Motor neuron (in vitro differentiated cells): ENCODE results near the gene CEACAM5. TPM values are rescaled to one million over a fixed set of nuclear protein-coding genes. Genes with fewer than 3 reads are reported as not detected.

Experiments
- ATAC-seq, 8 experiments: fragments of 200-7000 bp; cut with Tn5 transposase; replicated peaks in 6 of 8; 2 replicates each; pipeline ENCODE4 v1.8.0; 2021; ENCODE audit warnings: mild to moderate bottlenecking in 8 of 8, moderate library complexity in 8 of 8
- H3K27ac ChIP-seq, 2 donors: fragments of 250-450 bp; sonication (Bioruptor Pico); 2 replicates each; pipeline ENCODE4 v1.9.0; 2021; ENCODE audit warnings: antibody characterized with exemption in 2 of 2, mild to moderate bottlenecking in 2 of 2, moderate library complexity in 1 of 2
- H3K4me1 ChIP-seq, 2 donors: fragments of 250-450 bp; sonication (Bioruptor Pico); replicated peaks in 1 of 2; 2 replicates each; pipeline ENCODE4 v1.6.1; 2021; ENCODE audit warnings: antibody characterized with exemption in 2 of 2, mild to moderate bottlenecking in 2 of 2, moderate library complexity in 1 of 2
- H3K4me3 ChIP-seq, 5 donors: fragments of 250-450 bp; sonication (Bioruptor Pico); 2 replicates each; pipeline ENCODE4 v1.9.0; 2021; ENCODE audit warnings: antibody characterized with exemption in 5 of 5, mild to moderate bottlenecking in 5 of 5, moderate library complexity in 4 of 5
- WGBS, 10 experiments: fragments of 450-650 bp; shearing (Covaris generic); methylation state at CpG; one replicate each; pipeline ENCODE4 v1.0.0; 2022; 5-methylcytosine and 5-hydroxymethylcytosine counted together
- in situ Hi-C, 9 experiments: fragments of 400-800 bp; cut with MboI; loops; one replicate each; pipeline ENCODE4 v1.15.0; 2021; ENCODE audit warnings: low sequenced_read_pairs in 9 of 9, low pct_unique_long_range_greater_than_20kb in 2 of 9; ENCODE audit not compliant: unreplicated experiment in 9 of 9
- total RNA-seq, 8 experiments: library from RNA; unstranded; fragments of 300-600 nt; gene quantifications; 2 replicates each; pipeline versions ENCODE4 v1.2.3 to v1.2.4, GENCODE V29; 2022

CEACAM5 gene
- total RNA-seq: 1 to 10 TPM in 1 of 8 experiments, under 1 TPM in 2, not detected in 5; 0.13 to 1.0 (median 0.19) TPM

DNA sequence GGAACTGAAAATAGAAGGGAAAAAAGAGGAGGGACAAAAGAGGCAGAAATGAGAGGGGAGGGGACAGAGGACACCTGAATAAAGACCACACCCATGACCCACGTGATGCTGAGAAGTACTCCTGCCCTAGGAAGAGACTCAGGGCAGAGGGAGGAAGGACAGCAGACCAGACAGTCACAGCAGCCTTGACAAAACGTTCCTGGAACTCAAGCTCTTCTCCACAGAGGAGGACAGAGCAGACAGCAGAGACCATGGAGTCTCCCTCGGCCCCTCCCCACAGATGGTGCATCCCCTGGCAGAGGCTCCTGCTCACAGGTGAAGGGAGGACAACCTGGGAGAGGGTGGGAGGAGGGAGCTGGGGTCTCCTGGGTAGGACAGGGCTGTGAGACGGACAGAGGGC, at the start of gene CEACAM5:
TSS of gene CEACAM5 (plus strand) at position 146 of the 400 bp plus-strand sequence. CDS start at position 252, 106 bp downstream.
- H3K4me1 ChIP-seq: no peaks in the 10 kb centered on the region
- no peak within 1 kb of the TSS for H3K4me3 ChIP-seq
- no peak for ATAC-seq
- no peak within 1 kb of the TSS for H3K27ac ChIP-seq
- in situ Hi-C loops: no loop called here
- 0 to 40% (median 7%) methylated on average over 1 to 3 of the region's 4 CpGs; no CpG with 5 or more reads in 1 of the 10 experiments for WGBS, 10 experiments

DNA sequence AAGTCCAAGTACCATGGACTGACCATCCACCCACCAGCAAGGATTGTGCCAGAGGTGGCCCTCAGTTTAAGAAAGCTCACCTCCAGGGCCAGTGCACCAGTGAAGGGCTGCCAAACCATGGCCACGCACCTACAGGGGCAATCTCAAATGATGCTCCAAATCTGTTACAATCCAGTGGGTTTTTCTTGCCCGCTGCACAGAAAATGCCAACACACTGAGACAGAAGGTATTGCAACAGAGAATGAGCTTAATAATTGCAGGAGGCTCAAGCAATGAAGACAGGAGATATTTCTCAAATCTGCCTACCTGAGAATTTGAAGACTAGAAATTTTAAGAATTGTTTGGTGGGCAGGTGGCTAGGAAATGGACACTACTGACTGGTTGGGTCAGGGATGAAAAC, 42.4 kb upstream of the CEACAM5 start:
- Histone ChIP-seq H3K4me1 (no peaks in the 10 kb centered on the region), H3K27ac (no peak overlapping the region), H3K4me3 (no peak overlapping the region)
- 0 to 67% (median 21%) methylated on average over 1 to 2 of the region's 2 CpGs; no CpG with 5 or more reads in 2 of the 10 experiments for WGBS, 10 experiments
- in situ Hi-C loops: no loop called here
- no peak for ATAC-seq

GRCh38 chr19:41668315-41668714, 40.1 kb upstream of the CEACAM5 start:
- no peak overlapping the region for H3K27ac ChIP-seq
- WGBS, 10 experiments: 0 to 63% (median 20%) methylated on average over 1 of the region's 1 CpG; no CpG with 5 or more reads in 4 of the 10 experiments
- H3K4me3 ChIP-seq: no peak overlapping the region
- H3K4me1 ChIP-seq: no peaks in the 10 kb centered on the region
- ATAC-seq: no peak
- in situ Hi-C loops: no loop called here

DNA sequence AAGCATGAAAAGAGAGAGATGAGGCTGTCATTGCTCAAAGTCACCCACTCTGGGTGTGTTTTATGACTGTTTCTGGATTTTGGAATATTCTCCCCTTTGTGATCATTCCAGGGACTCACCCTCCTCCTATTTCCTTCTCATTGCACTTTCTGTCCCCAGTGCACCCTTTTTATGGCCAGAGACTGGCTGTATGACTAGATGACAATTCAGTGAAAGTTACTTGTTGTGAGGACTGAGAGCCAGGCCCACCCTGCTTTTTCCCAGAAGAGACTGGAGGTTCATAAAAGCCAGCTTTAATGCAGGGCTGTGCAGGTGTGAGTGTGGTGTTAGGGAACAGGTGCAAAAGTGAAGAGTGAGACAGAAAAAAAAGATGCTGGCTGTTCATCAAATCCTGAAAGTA, 37.7 kb upstream of the CEACAM5 start:
- no peaks in the 10 kb centered on the region for H3K4me1 ChIP-seq
- H3K4me3 ChIP-seq: no peak overlapping the region
- in situ Hi-C loops: no loop called here
- H3K27ac ChIP-seq: no peak overlapping the region
- no peak for ATAC-seq

- H3K4me3 ChIP-seq: no peak overlapping the region
- WGBS, 10 experiments: 14 to 80% (median 40%) methylated on average over 1 to 5 of the region's 5 CpGs; no CpG with 5 or more reads in 1 of the 10 experiments
- H3K4me1 ChIP-seq: no peaks in the 10 kb centered on the region
- no peak overlapping the region for H3K27ac ChIP-seq
- ATAC-seq: peak in 1 of 8 experiments; percentile 23
- in situ Hi-C loops: no loop called here
Observed at GRCh38 chr19:41671486-41671885, 36.9 kb upstream of the CEACAM5 start.

DNA sequence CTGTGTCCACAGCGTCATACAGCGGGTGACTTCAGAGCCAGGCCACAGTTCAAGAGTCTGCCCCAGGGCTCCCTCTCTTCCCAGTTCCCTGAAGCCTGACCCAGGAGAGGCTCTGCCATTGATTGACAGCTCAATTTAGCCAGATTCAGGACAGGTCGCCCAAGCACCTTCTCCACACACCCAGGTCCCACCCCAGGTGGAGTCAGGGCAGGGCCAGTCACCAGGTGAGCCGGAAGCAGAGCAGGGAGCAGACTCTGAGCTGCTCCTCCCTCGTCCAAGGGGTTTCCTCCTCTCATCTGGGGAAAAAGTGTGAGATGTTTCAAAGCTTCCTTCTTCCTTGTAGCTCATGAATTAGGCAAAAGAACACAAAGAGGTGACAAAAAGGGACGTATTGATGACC, 26.0 kb upstream of the CEACAM5 start:
- Histone ChIP-seq H3K4me3 (no peak overlapping the region), H3K27ac (no peak overlapping the region), H3K4me1 (no peaks in the 10 kb centered on the region)
- in situ Hi-C loops: no loop called here
- ATAC-seq: no peak
- WGBS, 10 experiments: 0 to 33% (median 0%) methylated on average over 1 to 5 of the region's 6 CpGs; no CpG with 5 or more reads in 3 of the 10 experiments

GRCh38 chr19:41687419-41687818, 21.0 kb upstream of the CEACAM5 start:
- in situ Hi-C loops: no loop called here
- Histone ChIP-seq H3K4me3 (no peak overlapping the region), H3K27ac (no peak overlapping the region), H3K4me1 (no peaks in the 10 kb centered on the region)
- ATAC-seq: no peak
- 62 to 69% (median 63%) methylated on average over 2 of the region's 3 CpGs; no CpG with 5 or more reads in 6 of the 10 experiments for WGBS, 10 experiments

GRCh38 chr19:41688098-41688497, 20.3 kb upstream of the CEACAM5 start, which contains the start of gene CEACAM7:
CEACAM7 (minus strand) TSS chr19:41688270; CDS start chr19:41688165, 105 bp downstream.
- in situ Hi-C loops: no loop called here
- H3K27ac ChIP-seq: no peak within 1 kb of the TSS
- no peak within 1 kb of the TSS for H3K4me3 ChIP-seq
- no peak for ATAC-seq
- 0 to 14% (median 0%) methylated on average over 1 of the region's 1 CpG; no CpG with 5 or more reads in 7 of the 10 experiments for WGBS, 10 experiments
- no peaks in the 10 kb centered on the region for H3K4me1 ChIP-seq

DNA sequence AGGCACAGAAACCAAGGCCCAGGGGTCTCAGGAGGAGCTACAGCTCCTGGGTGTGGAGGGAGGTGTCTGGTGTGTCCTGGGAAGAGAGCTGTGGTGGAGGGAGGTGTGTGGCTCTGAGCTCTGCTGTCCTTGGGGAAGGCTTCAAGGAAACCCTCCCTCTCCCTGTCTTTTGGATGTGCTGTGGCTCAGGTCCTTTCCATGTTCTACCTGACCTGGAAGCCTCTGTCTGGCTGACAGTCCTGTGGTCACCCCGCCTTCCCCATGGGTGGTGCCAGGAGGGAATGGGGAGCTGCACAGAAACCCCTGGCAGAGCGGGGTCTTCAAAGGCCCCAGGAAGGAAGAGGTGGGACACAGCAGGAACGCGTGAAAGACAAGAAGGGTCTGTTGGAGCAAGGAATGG, 19.7 kb upstream of the CEACAM5 start:
- ATAC-seq: no peak
- no peak overlapping the region for H3K27ac ChIP-seq
- 0 to 100% (median 54%) methylated on average over 1 to 3 of the region's 4 CpGs; no CpG with 5 or more reads in 3 of the 10 experiments for WGBS, 10 experiments
- no peaks in the 10 kb centered on the region for H3K4me1 ChIP-seq
- no peak overlapping the region for H3K4me3 ChIP-seq
- in situ Hi-C loops: no loop called here

GRCh38 chr19:41689993-41690800, 18.2 kb upstream of the CEACAM5 start:
- Histone ChIP-seq H3K27ac (no peak overlapping the region), H3K4me1 (no peaks in the 10 kb centered on the region), H3K4me3 (no peak overlapping the region)
- ATAC-seq: no peak
- 27 to 86% (median 64%) methylated on average over 1 to 2 of the region's 4 CpGs; no CpG with 5 or more reads in 3 of the 10 experiments for WGBS, 10 experiments
- in situ Hi-C loops: no loop called here

DNA sequence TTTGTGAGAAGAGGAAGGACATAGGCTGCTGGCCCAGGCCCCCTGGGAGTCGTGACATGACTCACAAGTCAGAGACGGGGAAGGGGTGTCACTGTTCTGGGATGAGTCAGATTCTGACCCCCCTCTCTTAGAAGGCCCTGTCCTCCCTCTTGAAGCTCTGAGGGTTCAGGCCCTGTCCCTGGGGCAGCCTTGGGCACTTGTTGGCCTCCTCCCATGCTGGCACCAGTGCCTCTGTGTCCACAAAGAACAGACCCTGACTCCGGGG, 17.7 kb upstream of the CEACAM5 start:
- Histone ChIP-seq H3K4me3 (no peak overlapping the region), H3K4me1 (no peaks in the 10 kb centered on the region), H3K27ac (no peak overlapping the region)
- WGBS, 10 experiments: 60% methylated on average over 1 of the region's 3 CpGs; no CpG with 5 or more reads in 9 of the 10 experiments
- ATAC-seq: no peak
- in situ Hi-C loops: no loop called here

DNA sequence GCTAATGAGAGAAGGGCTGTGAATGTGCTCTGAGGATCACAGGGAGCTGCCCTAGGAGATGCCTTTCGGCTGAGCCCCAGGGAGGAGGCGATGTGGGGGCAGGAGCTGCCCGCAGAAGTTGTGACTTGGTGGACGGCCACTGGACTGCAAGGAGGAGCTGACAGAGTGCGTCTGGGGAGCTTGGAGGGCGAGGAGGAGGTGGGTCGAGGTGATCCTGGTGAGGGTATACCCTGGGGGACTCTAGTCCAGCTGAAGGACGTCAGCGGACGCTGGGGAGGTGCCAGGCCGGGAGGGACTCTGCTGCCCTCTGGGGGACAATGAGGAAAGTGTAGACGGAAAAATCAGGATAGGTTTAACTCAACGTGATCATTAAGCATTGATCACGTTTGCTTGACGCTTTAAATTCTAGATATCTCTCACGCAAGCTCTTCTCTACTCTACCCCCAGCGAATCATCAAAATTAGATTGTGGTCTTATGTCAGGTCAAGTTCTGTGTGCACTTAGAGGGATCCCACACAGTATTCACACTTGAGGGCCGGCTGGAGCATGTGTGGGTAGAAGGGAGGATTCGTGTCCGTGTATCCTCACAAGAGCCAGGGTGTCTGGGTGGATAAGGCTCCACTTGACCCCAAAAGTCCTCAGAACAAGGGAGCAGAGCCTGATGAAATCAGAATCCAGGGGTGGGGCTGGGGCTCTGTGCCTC, 17.0 kb upstream of the CEACAM5 start:
- peak in 3 of 8 experiments; percentile 57 to 89 (median 84) for ATAC-seq
- Histone ChIP-seq H3K4me1 (no peaks in the 10 kb centered on the region), H3K4me3 (no peak overlapping the region), H3K27ac (no peak overlapping the region)
- in situ Hi-C loops: no loop called here
- WGBS, 10 experiments: 7 to 80% (median 24%) methylated on average over 1 to 15 of the region's 20 CpGs; no CpG with 5 or more reads in 4 of the 10 experiments

GRCh38 chr19:41694196-41694595, 14.2 kb upstream of the CEACAM5 start:
- no peak overlapping the region for H3K27ac ChIP-seq
- ATAC-seq: no peak
- WGBS, 10 experiments: 0% methylated on average over 1 of the region's 1 CpG; no CpG with 5 or more reads in 7 of the 10 experiments
- H3K4me3 ChIP-seq: no peak overlapping the region
- H3K4me1 ChIP-seq: no peaks in the 10 kb centered on the region
- in situ Hi-C loops: no loop called here
